ENCODE data around the gene LPA. TPM values are rescaled to one million over a fixed set of nuclear protein-coding genes. Genes with fewer than 3 reads are reported as not detected.
"Not testable (repeated sequence)": the region's sequence is repeated elsewhere in the genome, so short reads cannot be mapped to it uniquely, and the experiment has no call there.

LPA gene
- total RNA-seq, 5 donors from 2014 or later (not counting 1 experiment from before 2014, with no cell fraction given): 0.09 to 0.23 TPM; not detected in 3

GRCh38 chr6:160695622-160696021, 31.5 kb upstream of the LPA start:
- H3K4me3 Mint-ChIP-seq; H3K9me3 ChIP-seq; CTCF ChIA-PET; ATAC-seq (replicated peaks in 1 of 4); H3K4me3 ChIP-seq (ENCODE audit: control insufficient read depth in 1 of 2, extremely low read depth in 1 of 2, low read length in 1 of 2); H3K27me3 ChIP-seq (replicated peaks in 1 of 2; ENCODE audit: control insufficient read depth in 2 of 2, extremely low read depth in 1 of 2, insufficient read depth in 2 of 2, low read length in 1 of 2); H3K36me3 ChIP-seq (ENCODE audit: control insufficient read depth in 2 of 2, extremely low read depth in 1 of 2, insufficient read depth in 1 of 2, low read length in 1 of 2); H3K27ac Mint-ChIP-seq; H3K4me1 ChIP-seq (ENCODE audit: control insufficient read depth in 1 of 2, extremely low read depth in 1 of 2, insufficient read depth in 2 of 2, low read length in 2 of 2); H3K27ac ChIP-seq (ENCODE audit: low read length); H3K36me3 Mint-ChIP-seq; POLR2A ChIA-PET; DNase-seq; H3K9me3 Mint-ChIP-seq; H3K4me1 Mint-ChIP-seq: not testable (repeated sequence)
- WGBS (ENCODE audit: insufficient coverage): no CpG with 5 or more reads among the region's 2 CpGs
- H3K27me3 Mint-ChIP-seq: peaks cover 6 to 14% of the 10 kb centered on the region in 2 donors

GRCh38 chr6:160695025-160695424, 30.9 kb upstream of the LPA start:
- H3K27me3 Mint-ChIP-seq: peaks cover 6 to 14% of the 10 kb centered on the region in 2 donors
- H3K36me3 Mint-ChIP-seq; H3K9me3 Mint-ChIP-seq; H3K4me1 Mint-ChIP-seq; CTCF ChIA-PET; POLR2A ChIA-PET; H3K9me3 ChIP-seq; H3K4me1 ChIP-seq (ENCODE audit: control insufficient read depth in 1 of 2, extremely low read depth in 1 of 2, insufficient read depth in 2 of 2, low read length in 2 of 2); DNase-seq; H3K27me3 ChIP-seq (replicated peaks in 1 of 2; ENCODE audit: control insufficient read depth in 2 of 2, extremely low read depth in 1 of 2, insufficient read depth in 2 of 2, low read length in 1 of 2); ATAC-seq (replicated peaks in 1 of 4); H3K27ac ChIP-seq (ENCODE audit: low read length); H3K36me3 ChIP-seq (ENCODE audit: control insufficient read depth in 2 of 2, extremely low read depth in 1 of 2, insufficient read depth in 1 of 2, low read length in 1 of 2); H3K4me3 ChIP-seq (ENCODE audit: control insufficient read depth in 1 of 2, extremely low read depth in 1 of 2, low read length in 1 of 2); H3K27ac Mint-ChIP-seq; H3K4me3 Mint-ChIP-seq: not testable (repeated sequence)

- Mint-ChIP-seq H3K27ac (no peak overlapping the region), H3K36me3 (no peaks in the 10 kb centered on the region), H3K4me1 (no peaks in the 10 kb centered on the region), H3K4me3 (no peak overlapping the region), H3K9me3 (no peaks in the 10 kb centered on the region), H3K27me3 (peaks cover 2 to 9% of the 10 kb centered on the region in 2 donors)
- ATAC-seq (replicated peaks in 1 of 4): no peak
- POLR2A ChIA-PET: no interaction called here
- Histone ChIP-seq H3K36me3 (ENCODE audit: control insufficient read depth in 2 of 2, extremely low read depth in 1 of 2, insufficient read depth in 1 of 2, low read length in 1 of 2) (no peaks in the 10 kb centered on the region), H3K4me1 (ENCODE audit: control insufficient read depth in 1 of 2, extremely low read depth in 1 of 2, insufficient read depth in 2 of 2, low read length in 2 of 2) (no peaks in the 10 kb centered on the region), H3K4me3 (ENCODE audit: control insufficient read depth in 1 of 2, extremely low read depth in 1 of 2, low read length in 1 of 2) (no peak overlapping the region), H3K27ac (ENCODE audit: low read length) (no peak overlapping the region), H3K9me3 (no peaks in the 10 kb centered on the region), H3K27me3 (replicated peaks in 1 of 2; ENCODE audit: control insufficient read depth in 2 of 2, extremely low read depth in 1 of 2, insufficient read depth in 2 of 2, low read length in 1 of 2) (no peaks in the 10 kb centered on the region)
- whole genome bisulfite sequencing (ENCODE audit: insufficient coverage): 100% methylated on average over 1 of the region's 5 CpGs
- CTCF ChIA-PET: no interaction called here
- no peak for DNase-seq
Measured at GRCh38 chr6:160692369-160692959, 28.4 kb upstream of the LPA start.

GRCh38 chr6:160691617-160692016, 27.5 kb upstream of the LPA start:
- Histone ChIP-seq H3K27ac (ENCODE audit: low read length) (no peak overlapping the region), H3K4me1 (ENCODE audit: control insufficient read depth in 1 of 2, extremely low read depth in 1 of 2, insufficient read depth in 2 of 2, low read length in 2 of 2) (no peaks in the 10 kb centered on the region), H3K27me3 (replicated peaks in 1 of 2; ENCODE audit: control insufficient read depth in 2 of 2, extremely low read depth in 1 of 2, insufficient read depth in 2 of 2, low read length in 1 of 2) (no peaks in the 10 kb centered on the region), H3K36me3 (ENCODE audit: control insufficient read depth in 2 of 2, extremely low read depth in 1 of 2, insufficient read depth in 1 of 2, low read length in 1 of 2) (no peaks in the 10 kb centered on the region), H3K4me3 (ENCODE audit: control insufficient read depth in 1 of 2, extremely low read depth in 1 of 2, low read length in 1 of 2) (no peak overlapping the region), H3K9me3 (no peaks in the 10 kb centered on the region)
- Mint-ChIP-seq H3K9me3 (peaks cover 0 to 5% (median 0%) of the 10 kb centered on the region in 3 donors), H3K4me1 (no peaks in the 10 kb centered on the region), H3K27me3 (peaks cover 2 to 16% of the 10 kb centered on the region in 2 donors), H3K27ac (no peak overlapping the region), H3K36me3 (no peaks in the 10 kb centered on the region), H3K4me3 (no peak overlapping the region)
- ATAC-seq (replicated peaks in 1 of 4): no peak
- DNase-seq: no peak
- ChIA-PET POLR2A (no interaction called here), CTCF (no interaction called here)
- 90% methylated on average over 2 of the region's 5 CpGs for WGBS (ENCODE audit: insufficient coverage)

- Mint-ChIP-seq H3K27ac (no peak overlapping the region), H3K9me3 (peaks cover 0 to 5% (median 0%) of the 10 kb centered on the region in 3 donors), H3K4me3 (no peak overlapping the region), H3K27me3 (peaks cover 2 to 22% of the 10 kb centered on the region in 2 donors), H3K36me3 (no peaks in the 10 kb centered on the region), H3K4me1 (no peaks in the 10 kb centered on the region)
- Histone ChIP-seq H3K4me1 (ENCODE audit: control insufficient read depth in 1 of 2, extremely low read depth in 1 of 2, insufficient read depth in 2 of 2, low read length in 2 of 2) (no peaks in the 10 kb centered on the region), H3K27ac (ENCODE audit: low read length) (no peak overlapping the region), H3K36me3 (ENCODE audit: control insufficient read depth in 2 of 2, extremely low read depth in 1 of 2, insufficient read depth in 1 of 2, low read length in 1 of 2) (no peaks in the 10 kb centered on the region), H3K9me3 (no peaks in the 10 kb centered on the region), H3K4me3 (ENCODE audit: control insufficient read depth in 1 of 2, extremely low read depth in 1 of 2, low read length in 1 of 2) (no peak overlapping the region), H3K27me3 (replicated peaks in 1 of 2; ENCODE audit: control insufficient read depth in 2 of 2, extremely low read depth in 1 of 2, insufficient read depth in 2 of 2, low read length in 1 of 2) (peaks cover 0 to 5% of the 10 kb centered on the region in 2 experiments)
- DNase-seq (no peak), ATAC-seq (replicated peaks in 1 of 4) (no peak)
- POLR2A ChIA-PET: no interaction called here
- CTCF ChIA-PET: no interaction called here
- WGBS (ENCODE audit: insufficient coverage): 90% methylated on average over 9 of the region's 9 CpGs
Measured at GRCh38 chr6:160690458-160690857, 26.4 kb upstream of the LPA start.

GRCh38 chr6:160685762-160686450, 21.8 kb upstream of the LPA start:
- H3K27me3 ChIP-seq (replicated peaks in 1 of 2; ENCODE audit: control insufficient read depth in 2 of 2, extremely low read depth in 1 of 2, insufficient read depth in 2 of 2, low read length in 1 of 2): peaks cover 0 to 6% of the 10 kb centered on the region in 2 experiments
- whole genome bisulfite sequencing (ENCODE audit: insufficient coverage): 78% methylated on average over 4 of the region's 5 CpGs
- no peaks in the 10 kb centered on the region for H3K4me1 Mint-ChIP-seq

More at GRCh38 chr6:160685762-160686450, 21.8 kb upstream of the LPA start:
- Mint-ChIP-seq H3K36me3 (no peaks in the 10 kb centered on the region), H3K27ac (no peak overlapping the region), H3K4me3 (no peak overlapping the region), H3K9me3 (peaks cover 0 to 5% (median 0%) of the 10 kb centered on the region in 3 donors), H3K27me3 (peaks cover 2 to 16% of the 10 kb centered on the region in 2 donors)
- Histone ChIP-seq H3K36me3 (ENCODE audit: control insufficient read depth in 2 of 2, extremely low read depth in 1 of 2, insufficient read depth in 1 of 2, low read length in 1 of 2) (no peaks in the 10 kb centered on the region), H3K4me3 (ENCODE audit: control insufficient read depth in 1 of 2, extremely low read depth in 1 of 2, low read length in 1 of 2) (no peak overlapping the region), H3K4me1 (ENCODE audit: control insufficient read depth in 1 of 2, extremely low read depth in 1 of 2, insufficient read depth in 2 of 2, low read length in 2 of 2) (no peaks in the 10 kb centered on the region), H3K27ac (ENCODE audit: low read length) (no peak overlapping the region), H3K9me3 (no peaks in the 10 kb centered on the region)
- CTCF ChIA-PET: no interaction called here
- POLR2A ChIA-PET: no interaction called here
- ATAC-seq (replicated peaks in 1 of 4): no peak
- no peak for DNase-seq

All from T-cell (primary cell).